ENCODE results near the gene SELENON.

Gene SELENON

DNA sequence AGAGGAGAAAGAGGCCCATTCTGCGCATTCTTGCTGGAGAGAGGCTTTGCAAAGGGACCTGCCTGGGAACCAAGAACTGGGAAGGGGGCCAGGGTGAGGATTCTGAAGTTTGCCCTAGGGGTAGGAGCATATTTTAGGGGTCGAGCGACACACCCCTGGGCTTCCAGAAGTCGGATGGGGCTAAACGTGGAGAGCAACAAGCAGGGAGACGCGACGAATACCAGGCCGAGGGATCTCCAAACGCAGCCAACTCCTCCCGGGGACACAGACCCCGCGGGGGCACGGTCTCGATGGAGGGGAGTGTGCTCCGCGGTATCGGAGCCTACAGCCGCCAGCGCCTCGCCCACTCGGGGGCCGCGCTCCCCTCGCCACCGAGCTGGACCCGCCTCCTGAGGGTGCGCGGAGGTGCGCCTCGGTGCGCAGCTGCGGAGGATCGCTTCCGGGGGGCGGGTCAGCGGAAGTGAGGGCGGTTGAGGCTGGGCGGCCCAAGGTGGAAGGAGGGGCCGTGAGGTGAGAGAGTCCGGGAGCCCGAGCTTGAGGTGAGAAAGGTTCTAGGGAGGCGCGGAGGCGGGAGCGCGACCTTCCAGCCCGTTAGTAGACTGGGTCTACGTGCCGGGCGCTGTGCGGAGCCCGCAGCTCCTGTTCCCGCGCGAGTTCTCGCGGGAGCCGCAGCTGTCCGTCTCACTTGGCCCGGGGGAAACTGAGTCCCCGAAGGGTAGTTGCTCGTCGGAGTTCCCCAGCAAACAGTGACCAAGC, 19.7 kb downstream of the SELENON start, which contains the start of gene MTFR1L:
MTFR1L (plus strand) TSS at position 464 of the 756 bp plus-strand sequence. CDS start 3,151 bp downstream, outside the sequence.
- no peak within 1 kb of the TSS for H2AFZ ChIP-seq (ENCODE audit: low read length)
- peak within 1 kb of the TSS; percentile 75 for H3K9ac ChIP-seq (ENCODE audit: low read length)

DNA sequence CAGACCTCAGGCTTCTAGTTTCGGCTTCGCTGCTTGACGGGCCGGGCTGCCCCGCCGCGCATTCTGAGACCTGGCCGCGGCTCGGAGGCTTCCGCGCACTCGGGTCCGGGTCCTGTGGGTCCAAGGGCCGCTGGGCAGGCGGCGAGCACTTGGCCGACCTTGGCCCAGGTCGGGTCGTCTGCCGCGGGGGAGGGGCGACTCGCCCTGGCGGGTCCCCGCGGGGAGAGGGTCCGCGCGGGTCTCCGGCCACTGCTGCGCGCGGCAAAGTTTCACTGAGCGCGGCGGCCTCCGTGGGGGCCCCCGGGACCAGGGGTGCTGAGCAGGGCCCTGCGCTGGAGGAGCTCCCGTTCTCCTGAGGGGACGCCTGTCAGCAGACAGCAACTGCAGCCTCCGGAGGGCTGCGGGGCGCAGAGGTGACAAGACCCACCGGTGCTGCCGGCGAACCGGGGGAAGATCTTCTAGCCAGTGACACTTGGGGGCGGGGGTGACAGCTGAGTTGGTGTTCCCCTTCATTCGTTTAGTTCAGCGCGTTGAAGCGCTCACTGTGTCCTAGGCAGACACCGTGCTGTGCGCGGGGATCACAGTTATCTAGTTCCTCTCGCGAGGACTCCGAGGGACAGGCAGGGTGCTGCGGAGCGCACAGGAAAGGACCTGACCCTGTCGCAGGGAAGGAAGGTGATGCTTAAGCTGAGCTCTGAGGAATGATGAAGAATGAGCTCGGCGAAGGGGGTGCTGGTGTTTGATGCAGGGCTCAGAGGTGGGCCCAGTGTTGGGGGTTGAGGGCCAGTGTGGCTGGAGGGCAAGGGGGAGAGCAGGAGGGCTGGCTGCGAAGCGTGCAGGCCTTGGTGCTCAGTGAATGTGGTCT, 20.5 kb downstream of the SELENON start:
- Histone ChIP-seq H3K27ac (ENCODE audit: low read depth, low read length, poor library complexity, severe bottlenecking) (peak overlapping the region; percentile 53), H3K9me2 (ENCODE audit: low read depth, low read length) (no peaks in the 10 kb centered on the region), H3K9me3 (ENCODE audit: low read length) (no peaks in the 10 kb centered on the region), H3K4me1 (ENCODE audit: insufficient read depth, low read length, severe bottlenecking) (peaks cover 25% of the 10 kb centered on the region), H3K36me3 (ENCODE audit: insufficient read depth, low read length) (no peaks in the 10 kb centered on the region), H2AFZ (ENCODE audit: low read length) (no peak overlapping the region), H3F3A (ENCODE audit: insufficient read depth, low read length) (no peaks in the 10 kb centered on the region), H3K27me3 (ENCODE audit: insufficient read depth, low read length) (no peaks in the 10 kb centered on the region), H3K9ac (ENCODE audit: low read length) (peak overlapping the region; percentile 75), H4K20me1 (ENCODE audit: insufficient read depth, low read length) (no peaks in the 10 kb centered on the region), H3K79me2 (ENCODE audit: insufficient read depth, low read length) (no peaks in the 10 kb centered on the region), H3K4me2 (ENCODE audit: low read length) (peak overlapping the region; percentile 89), H3K4me3 (ENCODE audit: low read depth, low read length, poor library complexity, severe bottlenecking) (peak overlapping the region; percentile 84)
- no peak for TF ChIP-seq EZH2 (IDR thresholded peaks at IDR 0.05; ENCODE audit: borderline replicate concordance, low read length)
- TF ChIP-seq, protein P1, sequence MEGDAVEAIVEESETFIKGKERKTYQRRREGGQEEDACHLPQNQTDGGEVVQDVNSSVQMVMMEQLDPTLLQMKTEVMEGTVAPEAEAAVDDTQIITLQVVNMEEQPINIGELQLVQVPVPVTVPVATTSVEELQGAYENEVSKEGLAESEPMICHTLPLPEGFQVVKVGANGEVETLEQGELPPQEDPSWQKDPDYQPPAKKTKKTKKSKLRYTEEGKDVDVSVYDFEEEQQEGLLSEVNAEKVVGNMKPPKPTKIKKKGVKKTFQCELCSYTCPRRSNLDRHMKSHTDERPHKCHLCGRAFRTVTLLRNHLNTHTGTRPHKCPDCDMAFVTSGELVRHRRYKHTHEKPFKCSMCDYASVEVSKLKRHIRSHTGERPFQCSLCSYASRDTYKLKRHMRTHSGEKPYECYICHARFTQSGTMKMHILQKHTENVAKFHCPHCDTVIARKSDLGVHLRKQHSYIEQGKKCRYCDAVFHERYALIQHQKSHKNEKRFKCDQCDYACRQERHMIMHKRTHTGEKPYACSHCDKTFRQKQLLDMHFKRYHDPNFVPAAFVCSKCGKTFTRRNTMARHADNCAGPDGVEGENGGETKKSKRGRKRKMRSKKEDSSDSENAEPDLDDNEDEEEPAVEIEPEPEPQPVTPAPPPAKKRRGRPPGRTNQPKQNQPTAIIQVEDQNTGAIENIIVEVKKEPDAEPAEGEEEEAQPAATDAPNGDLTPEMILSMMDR (IDR thresholded peaks at IDR 0.05; ENCODE audit: low read length), result no peak

More for the DNA sequence above, 19.7 kb downstream of the SELENON start, which contains the start of gene MTFR1L:
- Histone ChIP-seq H3K4me1 (ENCODE audit: insufficient read depth, low read length, severe bottlenecking) (peaks cover 25% of the 10 kb centered on the region), H3F3A (ENCODE audit: insufficient read depth, low read length) (no peaks in the 10 kb centered on the region), H3K36me3 (ENCODE audit: insufficient read depth, low read length) (no peaks in the 10 kb centered on the region), H3K27me3 (ENCODE audit: insufficient read depth, low read length) (no peaks in the 10 kb centered on the region), H3K4me3 (ENCODE audit: low read depth, low read length, poor library complexity, severe bottlenecking) (peak within 1 kb of the TSS; percentile 84), H3K27ac (ENCODE audit: low read depth, low read length, poor library complexity, severe bottlenecking) (peak within 1 kb of the TSS; percentile 53), H3K9me2 (ENCODE audit: low read depth, low read length) (no peaks in the 10 kb centered on the region), H4K20me1 (ENCODE audit: insufficient read depth, low read length) (no peaks in the 10 kb centered on the region), H3K79me2 (ENCODE audit: insufficient read depth, low read length) (no peaks in the 10 kb centered on the region), H3K4me2 (ENCODE audit: low read length) (peak within 1 kb of the TSS; percentile 89), H3K9me3 (ENCODE audit: low read length) (no peaks in the 10 kb centered on the region)
- no peak for TF ChIP-seq EZH2 (IDR thresholded peaks at IDR 0.05; ENCODE audit: borderline replicate concordance, low read length)
- TF ChIP-seq, protein P1 (IDR thresholded peaks at IDR 0.05; ENCODE audit: low read length), result no peak

DNA sequence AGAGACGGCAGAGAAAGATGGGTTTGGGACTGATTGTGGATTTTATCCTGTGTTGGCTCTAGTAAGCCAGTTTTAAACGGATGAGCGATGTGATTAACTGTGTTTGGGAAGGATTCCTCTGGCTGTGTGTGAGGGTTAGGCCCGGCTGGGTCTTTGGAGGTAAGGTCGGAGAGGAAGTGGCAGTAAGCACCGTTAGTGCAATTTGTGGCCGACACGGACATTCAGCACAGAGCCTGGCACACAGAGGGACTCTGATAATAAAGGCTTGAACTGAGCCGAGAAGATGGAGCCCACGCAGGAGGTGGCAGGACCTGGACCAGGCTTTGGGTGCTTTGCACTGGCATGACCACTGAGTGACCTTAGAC, 21.1 kb downstream of the SELENON start:
- Histone ChIP-seq H3K79me2 (ENCODE audit: insufficient read depth, low read length) (no peaks in the 10 kb centered on the region), H3K36me3 (ENCODE audit: insufficient read depth, low read length) (peaks cover 2% of the 10 kb centered on the region; the same call in 1 of the 2 replicates)

More for the DNA sequence above, 21.1 kb downstream of the SELENON start:
- H3K9me3 ChIP-seq (ENCODE audit: low read length), result no peaks in the 10 kb centered on the region
- peak overlapping the region; percentile 89 for H3K4me2 ChIP-seq (ENCODE audit: low read length)
- H3K9me2 ChIP-seq (ENCODE audit: low read depth, low read length), result no peaks in the 10 kb centered on the region
- H3F3A ChIP-seq (ENCODE audit: insufficient read depth, low read length), result no peaks in the 10 kb centered on the region
- peak overlapping the region; percentile 84 for H3K4me3 ChIP-seq (ENCODE audit: low read depth, low read length, poor library complexity, severe bottlenecking)
- H3K9ac ChIP-seq (ENCODE audit: low read length), result peak overlapping the region; percentile 75
- H3K27ac ChIP-seq (ENCODE audit: low read depth, low read length, poor library complexity, severe bottlenecking), result peak overlapping the region; percentile 53
- peaks cover 25% of the 10 kb centered on the region for H3K4me1 ChIP-seq (ENCODE audit: insufficient read depth, low read length, severe bottlenecking)
- H4K20me1 ChIP-seq (ENCODE audit: insufficient read depth, low read length), result no peaks in the 10 kb centered on the region
- no peaks in the 10 kb centered on the region for H3K27me3 ChIP-seq (ENCODE audit: insufficient read depth, low read length)
- no peak for TF ChIP-seq EZH2 (IDR thresholded peaks at IDR 0.05; ENCODE audit: borderline replicate concordance, low read length)
- TF ChIP-seq, protein P1 (IDR thresholded peaks at IDR 0.05; ENCODE audit: low read length), result no peak
- no peak overlapping the region for H2AFZ ChIP-seq (ENCODE audit: low read length)

Measured in OCI-LY1 (cell line).